Colonic mucosa (tissue), 4 donors: ENCODE results near the gene STXBP6. TPM values are rescaled to one million over a fixed set of nuclear protein-coding genes. Genes with fewer than 3 reads are reported as not detected.

ENCODE experiments used
- DNase-seq: peaks from one replicate; pipeline ENCODE4 v3.0.0-alpha.2; 2020
- H3K27ac ChIP-seq: fragments of 200-600 bp; one replicate; pipeline ENCODE4 v1.8.0; 2021
- H3K27me3 ChIP-seq: fragments of 200-600 bp; one replicate; pipeline ENCODE4 v1.8.0; 2021
- H3K36me3 ChIP-seq: fragments of 200-600 bp; one replicate; pipeline ENCODE4 v1.8.0; 2021
- H3K4me1 ChIP-seq: fragments of 200-600 bp; one replicate; pipeline ENCODE4 v1.8.0; 2021; ENCODE audit warnings: mild to moderate bottlenecking
- H3K4me3 ChIP-seq: fragments of 200-600 bp; one replicate; pipeline ENCODE4 v1.8.0; 2021
- H3K9ac ChIP-seq, 2 donors: one replicate each; pipeline ENCODE4 v1.7.0; 2013; ENCODE audit warnings: control low read depth in 2 of 2, low read depth in 2 of 2, low read length in 2 of 2
- H3K9me3 ChIP-seq: fragments of 200-600 bp; one replicate; pipeline ENCODE4 v1.8.0; 2021
- CTCF ChIP-seq: fragments of 200-600 bp; IDR thresholded peaks from one replicate; pipeline ENCODE4 v1.8.0; 2022; ENCODE audit warnings: antibody characterized with exemption, mild to moderate bottlenecking
- intact Hi-C: fragments of 100-400 bp; cut with DNase I; formaldehyde crosslinking; loops from one replicate; pipeline ENCODE4 v1.14.1; 2022
- total RNA-seq, 2 donors: library from RNA; stranded (reverse); fragmentation: NEBNext Ultra II Directional in 1 of 2; extraction: Animal tissue kit (Norgen Biotek cat#: 25700) in 1 of 2; gene quantifications; one replicate each; pipeline ENCODE4 v1.2.1, GENCODE V29; 2021
- donor health status: healthy.
- donor health status: DM: no; HTN: no; CAD: no.
- donor health status: DM: no; HTN: no; CAD: no.

STXBP6 gene
- total RNA-seq, 2 donors from 2014 or later: 23.7 to 26.1 TPM

DNA sequence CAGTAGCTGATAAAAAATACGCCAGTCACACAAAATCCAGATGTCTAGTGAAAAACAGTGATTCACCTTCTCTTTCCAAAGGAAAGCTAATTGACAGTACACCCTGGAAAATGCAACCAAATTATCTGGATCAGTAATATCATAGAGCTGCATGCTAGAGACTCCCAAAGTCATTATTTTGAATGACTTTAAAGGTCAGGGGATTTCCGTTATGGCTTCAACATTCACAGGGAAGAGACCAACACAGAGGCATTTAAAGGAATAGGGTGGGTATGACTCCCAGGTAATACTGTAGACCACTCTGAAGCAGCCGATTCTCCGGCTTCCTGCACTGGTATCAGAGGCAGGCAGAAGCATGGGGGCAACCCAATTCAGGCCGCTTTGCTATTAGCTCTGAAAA, 190.4 kb downstream of the STXBP6 start:
- H3K4me1 ChIP-seq: no peaks in the 10 kb centered on the region
- H3K4me3 ChIP-seq: no peak overlapping the region
- intact Hi-C loops: no loop called here
- no peaks in the 10 kb centered on the region for H3K36me3 ChIP-seq
- no peak overlapping the region for H3K27ac ChIP-seq
- no peak overlapping the region for H3K9ac ChIP-seq
- no peaks in the 10 kb centered on the region for H3K27me3 ChIP-seq
- H3K9me3 ChIP-seq: no peaks in the 10 kb centered on the region
- TF ChIP-seq CTCF: no peak
- DNase-seq: no peak

- Histone ChIP-seq H3K27ac (no peak overlapping the region), H3K4me1 (no peaks in the 10 kb centered on the region), H3K9ac (no peak overlapping the region), H3K9me3 (no peaks in the 10 kb centered on the region), H3K27me3 (no peaks in the 10 kb centered on the region), H3K4me3 (no peak overlapping the region), H3K36me3 (no peaks in the 10 kb centered on the region)
- intact Hi-C loops: no loop called here
- no peak for DNase-seq
- no peak for TF ChIP-seq CTCF
Observed at GRCh38 chr14:24858684-24859083, 191.3 kb downstream of the STXBP6 start.

GRCh38 chr14:24858052-24858451, 191.9 kb downstream of the STXBP6 start:
- H3K27ac ChIP-seq: no peak overlapping the region
- no peak overlapping the region for H3K9ac ChIP-seq
- TF ChIP-seq CTCF: no peak
- no peaks in the 10 kb centered on the region for H3K9me3 ChIP-seq
- intact Hi-C loops: no loop called here
- H3K27me3 ChIP-seq: no peaks in the 10 kb centered on the region
- DNase-seq: no peak
- no peaks in the 10 kb centered on the region for H3K4me1 ChIP-seq
- no peak overlapping the region for H3K4me3 ChIP-seq
- H3K36me3 ChIP-seq: no peaks in the 10 kb centered on the region

DNA sequence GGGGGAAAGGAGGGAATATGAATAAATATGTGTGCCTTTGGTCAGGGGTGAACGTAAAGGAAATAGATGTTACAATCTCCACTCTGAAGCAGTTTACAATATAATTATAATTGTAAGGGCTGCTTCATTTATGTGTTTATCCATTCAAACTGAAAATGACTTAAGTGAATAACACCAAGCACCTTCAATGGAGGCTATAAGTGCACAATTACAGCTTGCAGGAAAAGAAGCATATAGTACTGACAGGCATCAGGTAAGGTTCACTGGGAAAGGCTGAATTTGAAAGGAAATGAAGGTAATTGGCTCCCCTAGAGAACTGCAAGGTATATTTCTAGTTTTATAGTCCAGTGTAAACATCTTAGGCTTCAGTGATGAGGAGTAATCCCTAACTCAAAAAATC, 192.7 kb downstream of the STXBP6 start:
- no peaks in the 10 kb centered on the region for H3K9me3 ChIP-seq
- no peak for DNase-seq
- H3K36me3 ChIP-seq: no peaks in the 10 kb centered on the region
- no peak for TF ChIP-seq CTCF
- H3K4me1 ChIP-seq: peaks cover 3% of the 10 kb centered on the region
- peak overlapping the region; percentile 18 for H3K27ac ChIP-seq
- H3K27me3 ChIP-seq: no peaks in the 10 kb centered on the region
- no peak overlapping the region for H3K4me3 ChIP-seq
- H3K9ac ChIP-seq: no peak overlapping the region
- intact Hi-C loops: no loop called here

GRCh38 chr14:24853446-24853845, 196.5 kb downstream of the STXBP6 start:
- Histone ChIP-seq H3K4me1 (peaks cover 12% of the 10 kb centered on the region), H3K9me3 (no peaks in the 10 kb centered on the region), H3K4me3 (no peak overlapping the region), H3K36me3 (no peaks in the 10 kb centered on the region), H3K9ac (peak overlapping the region in 1 of 2 donors; percentile 28), H3K27me3 (no peaks in the 10 kb centered on the region), H3K27ac (peak overlapping the region; percentile 62)
- no peak for TF ChIP-seq CTCF
- intact Hi-C loops: no loop called here
- no peak for DNase-seq
